ENCODE measurements around the gene TJP1. TPM values are rescaled to one million over a fixed set of nuclear protein-coding genes. Genes with fewer than 3 reads are reported as not detected.

TJP1 gene
- total and polyA plus RNA-seq, 2 of the 8 experiments (the other 6 are each of a cell fraction or from before 2014, with no cell fraction given): 46.3 to 138 TPM

GRCh38 chr15:29682361-29682760 is 139.9 kb downstream of the TJP1 start:
- no peak overlapping the region for H2BK5ac ChIP-seq (ENCODE audit: low read depth, low read length)
- no peak overlapping the region for H3K56ac ChIP-seq (replicated peaks; ENCODE audit: insufficient read length, low read depth, low read length)
- no peak overlapping the region for H3K23ac ChIP-seq (ENCODE audit: insufficient read length)
- H3K79me1 ChIP-seq (ENCODE audit: low read depth, low read length): no peaks in the 10 kb centered on the region
- no peak for FAIRE-seq
- H2BK20ac ChIP-seq (ENCODE audit: low read length): no peak overlapping the region
- no peak overlapping the region for H2BK15ac ChIP-seq (ENCODE audit: low read length)
- no peak overlapping the region for H3K4ac ChIP-seq (replicated peaks; ENCODE audit: insufficient read length, low read depth, low read length)
- H4K91ac ChIP-seq (replicated peaks; ENCODE audit: insufficient read length, low read length): no peak overlapping the region
- no peak overlapping the region for H2AFZ ChIP-seq (ENCODE audit: low read length)
- ChIA-PET CTCF (ENCODE audit: partially characterized antibody) (interaction anchor here (0.7 kb wide), 1 partner anchor 96 kb away, joined by 3 read pairs; no protein-coding TSS in a partner anchor), POLR2A (ENCODE audit: partially characterized antibody) (interaction anchor here (0.6 kb wide), 1 partner anchor 27 kb away, joined by 3 read pairs; no protein-coding TSS in a partner anchor)
- H3K36me3 ChIP-seq (ENCODE audit: control insufficient read depth in 2 of 4, insufficient read depth in 4 of 4, low read length in 3 of 4): no peaks in the 10 kb centered on the region
- peaks cover 0 to 3% of the 10 kb centered on the region in 2 experiments; a peak in 1 of 4 replicates for H3K9me3 ChIP-seq (ENCODE audit: insufficient read depth in 2 of 2, low read depth in 1 of 2, low read length in 1 of 2)
- H3K27ac ChIP-seq (ENCODE audit: low read depth, low read length): no peak overlapping the region
- no peak overlapping the region for H3K4me2 ChIP-seq (ENCODE audit: insufficient read depth in 1 of 2, low read depth in 2 of 2, low read length in 2 of 2)
- no peak overlapping the region for H3K9ac ChIP-seq (replicated peaks in 1 of 4; ENCODE audit: extremely low read depth in 1 of 4, low read depth in 3 of 4, low read length in 3 of 4)
- peaks cover 0 to 3% (median 0%) of the 10 kb centered on the region in 4 experiments; a peak in 1 of 7 replicates for H3K4me1 ChIP-seq (replicated peaks in 1 of 4; ENCODE audit: control insufficient read depth in 3 of 4, insufficient read depth in 4 of 4, low read length in 3 of 4)
- H3K23me2 ChIP-seq (ENCODE audit: low read depth, low read length): no peaks in the 10 kb centered on the region
- H3K18ac ChIP-seq (ENCODE audit: extremely low read depth, low read length): no peak overlapping the region
- no peaks in the 10 kb centered on the region for H3K27me3 ChIP-seq (replicated peaks in 1 of 4; ENCODE audit: control insufficient read depth in 3 of 4, extremely low read depth in 1 of 4, insufficient read depth in 3 of 4, low read length in 3 of 4)
- no peak overlapping the region for H2BK12ac ChIP-seq (ENCODE audit: low read depth, low read length)
- no peak overlapping the region for H3K4me3 ChIP-seq (ENCODE audit: extremely low read depth in 1 of 4, insufficient read depth in 2 of 4, low read depth in 3 of 4, low read length in 4 of 4)
- no peaks in the 10 kb centered on the region for H3K79me2 ChIP-seq (ENCODE audit: control insufficient read depth in 1 of 2, insufficient read depth in 2 of 2, low read length in 2 of 2)
- no peak overlapping the region for H4K8ac ChIP-seq (ENCODE audit: extremely low read depth, insufficient read depth, low read length)
- no peaks in the 10 kb centered on the region for H4K20me1 ChIP-seq (replicated peaks in 1 of 2; ENCODE audit: control insufficient read depth in 1 of 2, insufficient read depth in 2 of 2, low read length in 2 of 2)
- no peak overlapping the region for H4K5ac ChIP-seq (ENCODE audit: insufficient read length, low read depth, low read length)
- H2AK5ac ChIP-seq (ENCODE audit: low read depth, low read length): no peak overlapping the region
- DNase-seq (ENCODE audit: low read depth in 1 of 2, low spot score in 2 of 2): no peak
- 88% methylated on average over 4 of the region's 4 CpGs; no CpG with 5 or more reads in 1 of the 2 experiments for WGBS, 2 experiments (ENCODE audit: extremely low coverage in 1 of 2, insufficient coverage in 1 of 2, insufficient read length in 1 of 2, insufficient replicate concordance in 2 of 2, low coverage in 1 of 2, low lambda C conversion rate in 2 of 2, missing lambda C conversion rate in 1 of 2)
- H3K14ac ChIP-seq (ENCODE audit: insufficient read length): no peak overlapping the region
- H2BK120ac ChIP-seq (replicated peaks; ENCODE audit: low read depth, low read length): no peak overlapping the region
- TF ChIP-seq ATF2 (IDR thresholded peaks at IDR 0.05; ENCODE audit: low read length) (no peak), KDM5A (IDR thresholded peaks at IDR 0.05; ENCODE audit: low read length) (no peak), POLR2A (IDR thresholded peaks at IDR 0.05; ENCODE audit: control extremely low read depth in 1 of 2, low read depth in 2 of 2, low read length in 2 of 2) (no peak), CREB1 (IDR thresholded peaks at IDR 0.05) (no peak), BRCA1 (IDR thresholded peaks at IDR 0.05; ENCODE audit: low read depth, low read length) (no peak), NRF1 (IDR thresholded peaks at IDR 0.05; ENCODE audit: low read depth, low read length) (no peak), RFX5 (IDR thresholded peaks at IDR 0.05; ENCODE audit: borderline replicate concordance, low read depth, low read length) (no peak), E2F6 (IDR thresholded peaks at IDR 0.05) (no peak), CTBP2 (IDR thresholded peaks at IDR 0.05; ENCODE audit: borderline replicate concordance, insufficient read depth, insufficient read length, low read length) (no peak), KDM1A (IDR thresholded peaks at IDR 0.05; ENCODE audit: borderline replicate concordance, low read length) (no peak), TAF1 (IDR thresholded peaks at IDR 0.05; ENCODE audit: low read depth, low read length) (no peak)
